HG03175 (cell line): Measurements from ENCODE around the gene AKR1C3.
"Not testable (repeated sequence)": the region's sequence is repeated elsewhere in the genome, so short reads cannot be mapped to it uniquely, and the experiment has no call there.

Experiments used
- ATAC-seq: cut with Tn5 transposase; IDR thresholded peaks from one replicate; pipeline ENCODE4 v1.9.1; 2021; ENCODE audit warnings: mild to moderate bottlenecking, moderate library complexity; ENCODE audit not compliant: unreplicated experiment

AKR1C3 gene

DNA sequence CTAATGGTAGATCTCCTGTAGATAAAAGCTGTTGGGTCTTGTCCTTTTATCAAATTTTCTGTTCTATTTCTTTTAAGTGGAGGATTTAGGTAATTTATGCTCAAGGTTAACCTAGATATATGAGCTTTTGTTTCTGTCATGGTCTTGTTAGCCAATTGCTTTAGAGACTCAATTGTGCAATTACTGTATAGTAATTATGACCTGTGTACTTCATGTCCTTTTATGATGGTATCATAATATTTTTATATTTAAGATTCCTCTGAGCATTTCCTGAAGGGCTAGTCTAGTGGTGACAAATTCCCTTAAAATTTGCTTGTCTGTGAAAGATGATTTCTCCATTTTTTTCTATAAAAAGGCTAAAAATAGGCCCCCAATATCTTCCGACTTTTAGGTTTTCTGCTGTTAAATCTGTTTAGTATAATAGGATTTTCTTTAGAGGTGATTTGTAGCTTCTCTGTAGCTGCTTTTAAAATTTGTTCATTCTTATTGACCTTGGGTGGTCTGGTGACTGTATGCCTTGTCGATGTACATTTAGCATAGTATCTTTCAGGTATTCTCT lies 5.4 kb upstream of the AKR1C3 start:
- ATAC-seq = no peak

DNA sequence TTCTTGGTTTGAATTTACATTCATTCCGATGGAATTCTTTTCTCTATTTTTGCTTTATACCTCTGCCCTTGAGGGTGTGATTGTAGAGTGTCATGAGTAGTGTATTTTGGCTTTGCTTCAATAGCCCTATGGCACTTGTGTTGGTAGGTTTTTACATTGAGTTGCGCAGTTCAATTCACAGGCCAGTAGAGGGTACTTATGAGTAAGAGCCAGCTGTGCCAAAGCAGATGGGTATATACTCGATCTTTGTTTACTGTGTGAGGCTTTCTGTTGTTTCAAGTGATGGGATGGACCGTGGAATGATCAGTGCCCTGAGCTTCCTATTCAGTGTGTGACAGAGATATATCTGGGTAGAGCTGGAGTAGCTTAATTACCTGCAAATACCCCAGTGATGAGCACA lies 4.3 kb upstream of the AKR1C3 start:
- ATAC-seq = peak; percentile 64

DNA sequence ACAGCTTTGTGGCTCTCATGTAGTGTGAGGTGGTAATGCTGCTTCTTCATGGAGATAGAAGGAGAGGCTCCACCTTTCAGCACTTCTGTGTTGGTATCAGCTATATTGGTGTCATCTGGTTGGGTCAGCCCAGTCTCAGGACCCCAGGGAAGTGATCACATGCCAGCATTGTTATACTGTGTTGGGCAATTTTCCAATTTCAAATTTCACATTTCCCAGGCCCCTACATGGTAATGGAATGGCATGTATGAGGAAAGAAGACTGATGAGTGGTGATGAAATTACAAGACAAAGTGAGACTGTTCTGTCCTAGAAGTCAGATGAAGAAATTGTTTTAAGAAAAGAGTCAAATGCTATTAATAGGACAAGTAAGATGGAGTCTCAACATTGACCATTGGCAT lies 3.7 kb upstream of the AKR1C3 start:
- no peak for ATAC-seq

DNA sequence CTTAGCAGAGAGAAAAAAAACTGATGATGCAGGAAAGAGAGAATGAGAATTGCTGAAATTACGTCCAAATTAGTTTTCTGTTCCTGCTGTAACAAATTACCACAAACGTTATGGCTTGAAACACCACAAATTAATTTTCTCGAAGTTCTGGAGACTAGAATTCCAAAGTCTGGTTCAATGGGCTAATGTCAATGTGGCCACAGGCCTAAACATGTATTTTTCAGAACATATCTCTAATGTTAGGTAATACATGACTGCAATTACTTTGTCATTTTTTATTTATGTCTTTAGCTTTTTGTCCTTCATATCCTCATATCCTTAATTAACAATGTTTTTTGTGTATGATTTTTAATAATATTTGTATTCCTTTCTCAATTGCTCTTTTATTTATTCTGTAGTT lies 3.0 kb upstream of the AKR1C3 start:
- no peak for ATAC-seq

DNA sequence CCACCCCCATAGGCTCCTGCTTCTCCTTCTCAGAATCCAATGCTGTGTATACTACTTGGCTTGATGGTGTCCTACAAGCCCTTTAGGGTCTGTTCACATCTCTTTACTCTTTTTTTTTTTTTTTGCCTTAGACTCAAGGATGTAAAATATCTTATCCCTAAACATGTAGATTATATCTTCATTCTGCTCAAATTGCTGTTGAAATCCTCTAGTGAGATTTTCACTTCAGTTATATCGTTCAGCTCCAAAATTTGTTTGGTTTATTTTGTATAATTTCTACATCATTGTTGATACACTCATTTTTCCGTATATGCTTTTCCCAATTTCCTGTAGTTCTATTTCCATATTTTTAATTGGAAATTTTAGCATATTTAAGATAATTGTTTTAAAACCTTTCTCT lies 1.8 kb upstream of the AKR1C3 start:
- no peak for ATAC-seq

DNA sequence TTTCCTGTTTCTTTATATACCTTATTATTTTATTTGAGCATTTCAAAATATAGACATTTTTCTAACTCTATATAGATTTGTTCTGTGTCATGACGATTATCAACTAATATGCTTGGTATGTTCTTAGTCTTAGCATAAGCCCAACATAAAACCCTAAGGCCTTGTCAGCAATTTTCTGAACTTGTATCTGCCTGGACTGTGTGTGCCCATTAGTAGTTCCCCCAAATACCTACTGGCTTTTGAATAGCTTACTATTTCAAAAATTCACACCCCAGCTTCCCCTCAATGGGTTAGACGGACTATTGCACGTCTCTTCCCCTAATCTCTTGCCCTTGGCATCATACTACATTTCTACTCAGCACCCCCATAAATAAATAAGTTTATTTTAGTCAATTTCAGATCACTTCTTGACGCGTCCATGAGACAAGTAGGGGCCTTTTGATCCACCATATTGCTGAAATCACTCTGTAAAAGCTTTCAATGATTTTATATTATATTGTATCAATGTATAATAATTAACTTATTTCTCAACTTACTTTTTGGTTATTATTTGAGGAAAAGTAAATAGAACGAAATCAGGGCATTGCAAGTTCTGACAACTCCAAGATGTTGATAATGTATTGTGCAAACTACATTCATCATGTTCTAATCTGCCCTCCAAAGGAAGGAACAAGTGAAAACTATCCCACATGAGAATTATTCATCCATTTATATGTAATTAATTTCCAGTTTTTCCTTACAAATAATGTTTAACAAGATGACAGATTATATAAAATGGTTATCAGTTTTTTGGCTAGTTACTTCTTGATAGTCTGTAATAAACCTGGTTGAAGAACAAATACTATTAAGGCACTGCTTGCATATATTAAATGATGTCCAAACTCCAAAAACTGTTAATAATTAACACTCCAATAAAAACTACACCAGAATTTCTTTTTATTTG lies 1.1 kb upstream of the AKR1C3 start:
- no peak for ATAC-seq

DNA sequence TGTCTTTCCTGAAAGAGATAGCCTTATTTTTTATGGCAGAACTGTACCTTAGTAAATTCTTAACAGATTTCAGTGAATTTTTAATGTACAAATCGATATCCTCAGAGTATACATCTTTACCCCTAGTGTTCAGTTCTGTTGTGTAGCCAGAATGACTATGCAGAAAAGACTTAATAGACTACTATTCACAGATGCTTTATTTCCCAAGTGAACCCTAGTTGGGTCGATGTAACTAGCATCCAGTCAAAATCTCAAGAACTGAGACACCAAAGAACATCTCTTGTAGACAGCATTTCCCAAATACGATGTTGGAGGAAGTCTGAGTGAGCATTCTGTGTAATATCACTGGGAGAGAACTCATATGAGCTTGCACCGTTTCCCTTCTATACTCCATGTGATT lies 1.5 kb downstream of the AKR1C3 start:
- ATAC-seq = no peak

DNA sequence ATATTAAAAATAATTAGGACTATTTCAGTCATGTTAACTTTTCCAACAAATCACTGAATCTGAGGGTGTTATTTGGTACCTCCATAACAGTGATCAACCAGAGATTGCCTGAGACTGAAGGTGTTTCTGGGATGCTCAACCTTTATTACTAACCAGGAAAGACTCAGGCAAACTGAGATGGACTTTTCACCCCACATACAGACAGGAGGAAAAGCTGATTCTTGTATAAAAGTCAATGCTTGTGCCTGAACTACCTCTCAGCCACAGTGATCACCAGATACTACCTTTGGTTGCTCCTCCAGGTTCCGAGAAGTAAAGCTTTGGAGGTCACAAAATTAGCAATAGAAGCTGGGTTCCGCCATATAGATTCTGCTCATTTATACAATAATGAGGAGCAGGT lies 1.9 kb downstream of the AKR1C3 start:
- ATAC-seq = no peak

DNA sequence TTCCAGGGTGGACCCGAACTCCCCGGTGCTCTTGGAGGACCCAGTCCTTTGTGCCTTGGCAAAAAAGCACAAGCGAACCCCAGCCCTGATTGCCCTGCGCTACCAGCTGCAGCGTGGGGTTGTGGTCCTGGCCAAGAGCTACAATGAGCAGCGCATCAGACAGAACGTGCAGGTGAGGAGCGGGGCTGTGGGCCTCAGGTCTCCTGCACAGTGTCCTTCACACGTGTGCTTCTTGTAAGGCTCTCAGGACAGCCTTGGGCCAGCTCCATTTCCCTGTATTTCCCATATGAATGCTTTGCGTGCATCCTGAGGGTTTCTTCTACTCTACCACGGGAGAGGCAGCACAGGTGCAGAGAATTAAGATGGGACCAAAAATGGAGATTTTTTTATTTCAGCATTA lies 8.3 kb downstream of the AKR1C3 start:
- not testable (repeated sequence) for ATAC-seq

DNA sequence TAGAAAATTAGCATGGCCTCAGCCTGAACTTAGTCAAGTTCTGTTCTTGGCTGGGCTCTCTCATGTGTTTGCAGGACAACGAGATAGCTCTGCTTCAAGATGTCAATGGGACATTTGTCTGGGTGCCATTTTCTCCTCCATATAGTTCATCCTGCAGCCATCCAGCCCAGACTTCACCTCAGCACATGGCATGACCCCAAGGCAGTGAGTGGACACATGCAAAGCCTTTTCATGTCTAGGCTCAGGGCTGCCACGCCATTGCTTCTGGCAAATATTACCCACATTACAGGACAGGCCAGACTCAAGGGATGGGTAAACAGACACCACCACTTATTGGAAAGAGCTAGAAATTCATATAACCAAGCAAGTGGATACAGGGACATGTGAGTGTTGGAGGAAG lies 9.3 kb downstream of the AKR1C3 start:
- ATAC-seq = no peak

DNA sequence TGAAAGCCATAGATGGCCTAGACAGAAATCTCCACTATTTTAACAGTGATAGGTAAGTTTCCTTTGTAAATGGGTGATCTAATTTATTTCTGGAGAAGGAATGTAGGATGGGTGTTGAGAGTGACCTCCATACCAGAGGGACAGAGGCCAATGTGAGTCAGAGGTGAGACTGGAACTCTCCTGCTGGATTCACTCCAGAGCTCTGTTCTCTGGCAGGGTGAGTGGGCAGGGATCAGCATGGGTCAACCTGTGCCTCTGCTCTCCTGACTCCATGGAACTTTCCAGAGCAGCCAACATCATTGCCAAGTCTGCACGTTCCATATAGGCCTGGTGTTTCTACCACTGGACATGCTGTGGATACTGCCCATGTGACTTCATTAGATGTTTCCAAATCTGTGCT lies 11.4 kb downstream of the AKR1C3 start:
- ATAC-seq = no peak

DNA sequence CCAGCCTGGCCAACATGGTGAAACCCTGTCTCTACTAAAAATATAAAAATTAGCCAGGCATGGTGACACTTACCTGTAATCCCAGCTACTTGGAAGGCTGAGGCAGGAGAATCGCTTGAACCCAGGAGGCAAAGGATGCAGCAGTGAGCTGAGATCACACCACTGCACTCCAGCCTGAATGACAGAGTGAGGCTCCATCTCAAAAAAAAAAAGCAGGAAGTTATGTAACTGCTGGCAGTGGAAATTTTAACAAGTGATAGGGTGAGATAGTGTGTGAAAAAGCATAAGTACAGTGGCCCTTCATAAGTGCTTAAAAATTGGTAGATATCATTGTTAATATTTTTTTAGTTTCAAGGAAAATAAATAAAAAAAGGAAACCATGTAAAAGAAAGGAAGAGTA lies 12.3 kb downstream of the AKR1C3 start:
- ATAC-seq = no peak

DNA sequence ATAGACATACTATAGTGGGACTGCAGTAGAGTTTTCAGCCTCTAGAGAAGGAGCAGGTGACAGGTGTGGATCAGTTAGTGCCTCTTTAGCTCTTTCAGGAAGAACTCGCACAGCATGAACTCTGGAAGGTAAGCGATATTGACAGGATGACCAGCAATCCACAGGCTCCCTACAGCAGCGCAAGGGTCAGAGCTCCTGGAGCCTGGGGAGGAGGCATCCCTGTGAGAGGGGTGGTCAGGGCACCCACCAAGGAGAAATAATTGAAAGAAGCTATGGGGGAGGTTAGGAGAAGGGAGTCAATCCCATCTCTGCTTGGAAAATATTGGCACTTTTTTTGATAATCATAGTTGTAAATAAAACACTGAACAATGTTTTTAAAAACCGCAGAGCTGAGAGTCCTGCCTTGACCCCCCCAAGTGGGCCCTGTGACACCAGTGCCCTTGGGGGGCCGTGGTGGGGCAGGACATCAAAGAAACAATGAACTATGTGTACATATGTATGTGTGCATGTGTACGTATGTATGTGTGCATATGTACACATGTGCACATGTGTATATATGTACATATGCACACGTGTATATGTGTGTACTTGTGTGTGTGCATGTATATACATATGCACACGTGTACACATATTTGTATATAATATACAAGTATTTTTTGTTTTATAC lies 13.8 kb downstream of the AKR1C3 start:
- ATAC-seq = no peak

DNA sequence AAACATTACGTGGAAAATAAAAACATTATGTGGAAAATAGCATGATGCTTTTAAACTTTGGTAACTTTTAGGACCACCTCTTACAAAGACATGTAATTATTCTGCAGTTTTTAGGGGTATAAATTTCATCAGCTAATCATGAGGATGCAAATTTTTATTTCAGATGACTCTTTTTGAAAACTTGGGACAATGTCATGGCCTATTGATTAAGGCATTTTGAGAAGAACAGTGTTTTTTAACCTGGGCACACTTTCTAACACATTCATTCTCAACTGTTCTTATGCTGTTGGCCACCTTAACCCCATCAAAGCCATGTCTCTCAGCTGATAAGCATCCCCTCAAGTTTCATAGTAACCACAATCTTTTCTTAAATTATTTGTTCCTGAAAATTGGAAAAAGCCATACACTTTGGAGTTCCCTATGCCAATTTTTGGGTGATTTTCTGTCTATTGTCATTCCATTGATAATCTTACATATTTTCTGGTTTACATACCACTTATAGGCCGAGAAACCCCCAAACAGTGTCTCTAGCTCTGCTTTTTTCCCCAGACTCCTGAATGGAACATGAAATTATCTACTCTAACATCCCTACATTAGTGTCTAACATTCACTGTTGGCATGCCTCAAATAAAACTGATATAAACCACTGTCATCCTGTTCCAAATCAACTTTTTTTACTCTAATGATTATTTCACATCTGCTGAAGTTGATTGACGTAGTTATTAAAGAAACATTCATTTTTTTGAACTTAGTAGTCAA lies 14.6 kb downstream of the AKR1C3 start:
- no peak for ATAC-seq

DNA sequence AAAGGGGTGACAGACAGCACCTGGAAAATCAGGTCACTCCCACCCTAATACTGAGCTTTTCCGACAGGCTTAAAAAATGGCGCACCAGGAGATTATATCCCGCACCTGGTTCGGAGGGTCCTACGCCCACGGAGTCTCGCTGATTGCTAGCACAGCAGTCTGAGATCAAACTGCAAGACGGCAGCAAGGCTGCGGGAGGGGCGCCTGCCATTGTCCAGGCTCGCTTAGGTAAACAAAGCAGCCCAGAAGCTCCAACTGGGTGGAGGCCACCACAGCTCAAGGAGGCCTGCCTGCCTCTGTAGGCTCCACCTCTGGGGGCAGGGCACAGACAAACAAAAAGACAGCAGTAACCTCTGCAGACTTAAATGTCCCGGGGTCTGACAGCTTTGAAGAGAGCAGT lies 15.6 kb downstream of the AKR1C3 start:
- not testable (repeated sequence) for ATAC-seq

DNA sequence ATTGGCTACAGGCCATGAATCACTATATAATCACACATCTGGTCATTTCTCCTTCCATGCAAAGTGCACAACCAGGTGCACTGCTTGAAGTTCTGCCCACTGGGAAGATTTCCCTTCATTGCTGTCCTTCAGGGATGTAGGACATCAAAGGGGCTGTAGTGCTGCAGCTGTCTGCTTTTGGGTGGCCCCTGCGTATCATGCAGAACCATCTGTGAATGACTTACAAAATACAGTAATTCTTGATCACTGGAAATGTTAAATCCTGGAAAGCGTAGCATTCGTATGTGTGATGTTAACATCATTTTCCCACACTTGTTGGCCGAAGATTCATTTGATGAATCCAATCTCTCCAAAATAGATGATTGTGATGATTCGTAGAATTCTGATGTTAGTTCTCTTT lies 22.4 kb downstream of the AKR1C3 start:
- no peak for ATAC-seq

DNA sequence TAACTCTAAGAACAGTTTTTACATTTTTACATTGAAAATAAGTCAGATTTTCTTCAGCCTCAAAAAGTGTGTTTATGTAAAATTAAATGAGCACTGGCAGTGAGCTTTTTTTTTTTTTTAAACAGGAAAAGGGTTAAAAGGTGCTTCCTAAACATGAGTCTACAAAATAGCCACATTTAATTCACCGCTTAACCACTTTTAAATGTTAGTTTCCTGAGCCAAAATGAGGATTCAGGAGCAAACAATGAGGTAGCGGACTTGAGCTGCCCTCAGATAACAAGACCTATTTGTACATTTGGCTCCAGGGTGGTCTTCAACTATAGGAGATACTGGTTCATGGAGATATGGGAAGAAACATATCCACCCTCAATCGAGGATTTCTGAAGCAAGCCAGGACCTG lies 22.8 kb downstream of the AKR1C3 start:
- ATAC-seq = no peak

DNA sequence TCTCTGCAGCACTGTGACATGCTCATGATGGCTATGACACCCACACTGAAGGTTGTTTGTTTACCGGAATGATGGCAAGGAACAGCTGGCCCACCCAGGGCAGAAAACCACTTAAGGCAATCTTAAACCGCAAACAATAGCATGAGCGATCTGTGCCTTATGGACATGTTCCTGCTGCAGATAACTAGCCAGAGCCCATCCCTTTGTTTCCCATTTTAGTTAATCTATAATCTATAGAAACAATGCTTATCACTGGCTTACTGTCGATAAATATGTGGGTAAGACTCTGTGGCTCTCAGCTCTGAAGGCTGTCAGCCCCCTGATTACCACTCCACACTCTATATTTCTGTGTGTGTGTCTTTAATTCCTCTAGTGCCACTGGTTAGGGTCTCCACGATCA lies 25.8 kb downstream of the AKR1C3 start:
- not testable (repeated sequence) for ATAC-seq

DNA sequence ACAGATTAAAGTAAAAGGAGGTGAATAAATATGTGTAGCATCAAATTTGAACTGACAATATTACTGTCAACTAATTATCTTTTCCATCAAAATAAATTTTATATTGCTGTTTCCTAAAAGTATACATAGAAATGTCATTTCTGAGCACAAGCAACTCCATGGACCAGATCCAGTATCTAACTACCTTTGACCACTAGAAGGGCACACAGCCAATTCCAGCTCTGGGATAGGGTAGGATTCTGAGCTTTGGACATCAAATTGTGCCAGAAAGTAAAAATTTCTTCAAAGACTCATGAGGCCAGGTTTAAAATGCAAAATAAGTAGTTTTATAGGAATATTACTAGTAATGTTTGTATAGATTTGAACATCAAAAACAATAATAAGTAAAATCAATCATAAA lies 29.7 kb downstream of the AKR1C3 start:
- ATAC-seq = no peak

DNA sequence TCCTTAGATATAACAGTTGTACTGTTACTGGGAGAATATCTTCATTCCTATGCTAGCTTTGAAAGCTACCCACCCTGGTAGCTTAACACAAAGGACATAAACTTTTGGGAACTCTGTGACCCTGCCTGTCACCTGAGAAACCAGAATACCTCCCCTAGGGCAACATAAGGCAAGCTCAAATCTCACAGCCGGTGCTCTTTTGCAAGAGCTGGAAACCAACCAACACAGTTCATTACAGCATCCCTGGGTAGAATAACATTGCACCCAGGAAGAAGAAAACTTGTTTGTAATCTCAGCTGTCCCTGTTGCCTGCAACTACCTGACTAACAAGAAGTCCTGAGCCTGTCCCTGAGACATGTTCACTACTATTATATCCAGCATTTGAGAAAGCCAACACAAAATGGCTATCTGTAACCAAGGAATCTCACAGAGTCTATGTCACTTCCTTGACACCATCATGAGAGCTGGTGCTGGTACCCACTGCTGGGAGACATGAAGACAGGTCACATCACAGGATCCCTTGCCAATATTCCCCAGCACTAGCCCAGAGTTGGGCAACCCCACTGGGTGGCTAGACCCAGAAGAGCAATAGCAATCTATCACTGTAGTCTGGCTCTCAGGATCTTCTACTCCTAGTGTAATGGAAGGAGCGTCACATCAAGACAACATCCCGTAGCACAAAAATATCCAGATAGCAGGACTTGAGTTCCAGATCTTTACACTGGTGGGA lies 31.3 kb downstream of the AKR1C3 start:
- ATAC-seq = no peak

DNA sequence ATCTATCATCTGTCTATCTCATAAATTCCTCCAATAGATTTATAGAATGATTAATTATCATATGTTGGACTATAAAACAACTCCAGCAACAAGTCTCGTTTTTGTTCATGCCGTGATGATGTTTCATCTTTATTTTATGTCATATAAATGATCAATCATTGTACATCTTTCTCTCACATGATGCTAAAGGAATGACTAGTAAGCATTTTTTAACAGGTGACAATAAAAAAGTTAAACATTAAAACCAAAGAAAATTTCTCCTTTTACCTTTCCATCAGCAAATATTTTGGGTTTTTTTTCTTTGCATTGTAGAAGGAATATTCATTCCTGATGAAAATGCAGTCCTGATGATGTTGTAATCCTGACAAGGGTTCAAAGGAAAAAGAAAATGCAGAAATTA lies 41.4 kb downstream of the AKR1C3 start:
- no peak for ATAC-seq
